Mesenchymal stem cell (in vitro differentiated cells and primary cell): ENCODE data around the gene ERBB2.

Experiments used
- DNase-seq: peaks from one replicate; pipeline ENCODE4 v3.0.0-alpha.2; 2013
- H2AFZ ChIP-seq: one replicate; pipeline ENCODE4 v1.6.1; 2013; ENCODE audit warnings: low read depth, mild to moderate bottlenecking, control low read depth, inconsistent platforms, low read length, moderate library complexity
- H2AK5ac ChIP-seq: 2 replicates; pipeline ENCODE4 v1.6.1; 2013; ENCODE audit warnings: low read length, moderate library complexity, mild to moderate bottlenecking, inconsistent platforms; ENCODE audit not compliant: severe bottlenecking
- H2BK120ac ChIP-seq: one replicate; pipeline ENCODE4 v1.6.1; 2013; ENCODE audit warnings: low read depth, mild to moderate bottlenecking, inconsistent platforms, low read length, moderate library complexity
- H2BK12ac ChIP-seq, 2 experiments: one replicate each; pipeline ENCODE4 v1.6.1; 2013; ENCODE audit warnings: inconsistent platforms in 2 of 2, low read length in 2 of 2, mild to moderate bottlenecking in 2 of 2, moderate library complexity in 2 of 2, control low read depth in 1 of 2
- H2BK15ac ChIP-seq: one replicate; pipeline ENCODE4 v1.6.1; 2013; ENCODE audit warnings: mild to moderate bottlenecking, low read depth, inconsistent platforms; ENCODE audit not compliant: poor library complexity, severe bottlenecking
- H2BK5ac ChIP-seq: 2 replicates; pipeline ENCODE4 v1.6.1; 2013; ENCODE audit warnings: low read depth, mild to moderate bottlenecking, low read length, control low read depth, inconsistent platforms; ENCODE audit not compliant: poor library complexity, severe bottlenecking
- H3K14ac ChIP-seq, 2 experiments: one replicate each; pipeline ENCODE4 v1.6.1; 2013; ENCODE audit warnings: inconsistent platforms in 2 of 2, low read length in 2 of 2, control low read depth in 1 of 2, mild to moderate bottlenecking in 1 of 2, moderate library complexity in 1 of 2
- H3K18ac ChIP-seq, 2 experiments: one replicate each; pipeline ENCODE4 v1.6.1; 2013; ENCODE audit warnings: inconsistent platforms in 2 of 2, low read length in 2 of 2, control low read depth in 1 of 2, low read depth in 1 of 2, mild to moderate bottlenecking in 1 of 2
- H3K23ac ChIP-seq, 2 experiments: one replicate each; pipeline ENCODE4 v1.6.1; 2013; ENCODE audit warnings: inconsistent platforms in 2 of 2, low read length in 2 of 2, mild to moderate bottlenecking in 2 of 2, moderate library complexity in 2 of 2, control low read depth in 1 of 2
- H3K27ac ChIP-seq: 2 replicates; pipeline ENCODE4 v1.5.1; 2013; ENCODE audit warnings: mild to moderate bottlenecking, moderate library complexity, low read length, control low read depth, inconsistent platforms; ENCODE audit not compliant: poor library complexity, severe bottlenecking
- H3K27me3 ChIP-seq, 2 experiments: 2 replicates each; pipeline versions ENCODE4 v1.6.1 to v1.7.0; 2013; ENCODE audit warnings: low read length in 2 of 2, mild to moderate bottlenecking in 2 of 2, moderate library complexity in 2 of 2, control low read depth in 1 of 2, inconsistent platforms in 1 of 2; ENCODE audit not compliant: control insufficient read depth in 1 of 2, insufficient read depth in 1 of 2
- H3K36me3 ChIP-seq, 2 experiments: 2 replicates each; pipeline versions ENCODE4 v1.6.1 to v1.7.0; 2013; ENCODE audit warnings: low read length in 2 of 2, control low read depth in 1 of 2, inconsistent platforms in 1 of 2, low read depth in 1 of 2, mild to moderate bottlenecking in 1 of 2; ENCODE audit not compliant: insufficient read depth in 2 of 2, control insufficient read depth in 1 of 2
- H3K4ac ChIP-seq, 2 experiments: one replicate each; pipeline ENCODE4 v1.6.1; 2013; ENCODE audit warnings: inconsistent platforms in 2 of 2, low read length in 2 of 2, mild to moderate bottlenecking in 2 of 2, moderate library complexity in 2 of 2, control low read depth in 1 of 2, low read depth in 1 of 2
- H3K4me1 ChIP-seq: 2 replicates; pipeline ENCODE4 v1.6.1; 2013; ENCODE audit warnings: low read depth, low read length, control low read depth; ENCODE audit not compliant: control insufficient read depth, insufficient read depth
- H3K4me2 ChIP-seq: 2 replicates; pipeline ENCODE4 v1.6.1; 2013; ENCODE audit warnings: low read length, mild to moderate bottlenecking, inconsistent platforms; ENCODE audit not compliant: poor library complexity, severe bottlenecking
- H3K4me3 ChIP-seq, 2 experiments: 2 replicates each; pipeline versions ENCODE4 v1.5.1 to v1.7.0; 2013; ENCODE audit warnings: low read length in 2 of 2, mild to moderate bottlenecking in 2 of 2, control low read depth in 1 of 2, low read depth in 1 of 2; ENCODE audit not compliant: insufficient read depth in 1 of 2
- H3K79me1 ChIP-seq: replicated peaks from 2 replicates; pipeline ENCODE4 v1.6.1; 2013; ENCODE audit warnings: mild to moderate bottlenecking, control low read depth, low read length, inconsistent platforms; ENCODE audit not compliant: poor library complexity, severe bottlenecking
- H3K9ac ChIP-seq: 2 replicates; pipeline ENCODE4 v1.7.0; 2013; ENCODE audit warnings: mild to moderate bottlenecking, low read length, moderate library complexity
- H3K9me3 ChIP-seq: 2 replicates; pipeline ENCODE4 v1.7.0; 2013; ENCODE audit warnings: mild to moderate bottlenecking, low read length; ENCODE audit not compliant: control insufficient read depth
- H4K8ac ChIP-seq: one replicate; pipeline ENCODE4 v1.6.1; 2013; ENCODE audit warnings: inconsistent platforms, mild to moderate bottlenecking, low read length, moderate library complexity
- H4K91ac ChIP-seq: one replicate; pipeline ENCODE4 v1.6.1; 2013; ENCODE audit warnings: mild to moderate bottlenecking, low read length, inconsistent platforms
- WGBS: methylation state at CpG from one replicate; pipeline ENCODE4 v1.1.7; 2013; ENCODE audit warnings: mixed read lengths; 5-methylcytosine and 5-hydroxymethylcytosine counted together

The ERBB2 gene

DNA sequence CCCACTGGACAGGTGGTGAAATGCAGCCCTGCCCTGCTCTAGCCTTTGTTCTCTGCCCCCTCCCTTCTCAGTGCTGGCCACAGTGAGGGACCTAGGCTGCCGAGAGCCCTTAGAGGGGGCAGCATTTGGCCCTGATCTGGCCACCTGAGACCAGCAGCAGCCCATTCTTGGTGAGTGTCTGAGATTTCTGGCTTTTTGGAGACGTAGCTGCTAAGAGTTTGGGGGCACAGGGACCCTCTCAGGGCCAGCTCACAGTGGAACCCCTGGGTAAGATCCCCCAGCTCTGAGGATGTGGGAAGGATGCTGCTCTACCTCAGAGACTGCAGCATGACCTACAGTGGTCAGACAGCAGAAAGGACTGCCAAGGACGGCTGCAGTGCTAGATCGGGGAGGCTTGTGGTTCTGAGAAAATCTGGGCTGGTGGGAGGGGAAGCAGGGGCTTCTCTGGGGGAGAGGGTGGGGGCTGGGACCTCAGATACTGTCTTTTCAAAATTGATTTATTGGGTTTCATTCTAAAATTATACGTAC is 51.2 kb downstream of the ERBB2 start:
- Histone ChIP-seq H3K4ac (no peak overlapping the region), H3K4me2 (no peak overlapping the region), H2AK5ac (no peak overlapping the region), H3K79me1 (no peaks in the 10 kb centered on the region), H3K9me3 (no peaks in the 10 kb centered on the region), H2AFZ (no peak overlapping the region), H2BK5ac (no peak overlapping the region), H3K36me3 (peaks cover 0 to 18% of the 10 kb centered on the region in 2 experiments), H3K18ac (no peak overlapping the region), H3K14ac (no peak overlapping the region), H2BK12ac (no peak overlapping the region), H4K8ac (no peak overlapping the region), H3K27me3 (peaks cover 0 to 3% of the 10 kb centered on the region in 2 experiments), H3K23ac (no peak overlapping the region), H2BK120ac (no peak overlapping the region), H3K9ac (no peak overlapping the region), H2BK15ac (no peak overlapping the region), H4K91ac (no peak overlapping the region), H3K4me1 (peaks cover 41% of the 10 kb centered on the region), H3K27ac (no peak overlapping the region), H3K4me3 (no peak overlapping the region)
- DNase-seq: no peak
- WGBS: 76% methylated on average over 5 of the region's 5 CpGs

DNA sequence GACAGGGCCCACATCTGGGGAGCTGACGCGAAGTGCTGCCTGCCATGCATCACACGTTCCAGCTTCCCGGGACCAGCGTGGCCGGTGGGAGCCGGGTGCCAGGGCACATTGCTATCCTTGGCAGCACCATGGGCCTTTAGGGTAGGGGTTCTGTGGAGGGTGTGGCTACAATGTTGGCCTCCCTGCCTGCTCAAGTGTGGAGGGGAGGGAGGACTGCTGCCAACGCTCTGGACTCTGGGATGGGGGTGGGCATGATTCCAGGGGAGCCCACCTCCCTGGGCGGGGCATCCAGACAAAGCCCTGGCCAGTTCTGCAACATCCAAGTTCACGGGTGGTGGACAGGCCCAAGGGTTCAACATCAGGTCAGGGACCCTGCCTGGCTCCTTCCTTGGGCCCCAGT is 51.8 kb downstream of the ERBB2 start:
- 82% methylated on average over 9 of the region's 10 CpGs for WGBS

DNA sequence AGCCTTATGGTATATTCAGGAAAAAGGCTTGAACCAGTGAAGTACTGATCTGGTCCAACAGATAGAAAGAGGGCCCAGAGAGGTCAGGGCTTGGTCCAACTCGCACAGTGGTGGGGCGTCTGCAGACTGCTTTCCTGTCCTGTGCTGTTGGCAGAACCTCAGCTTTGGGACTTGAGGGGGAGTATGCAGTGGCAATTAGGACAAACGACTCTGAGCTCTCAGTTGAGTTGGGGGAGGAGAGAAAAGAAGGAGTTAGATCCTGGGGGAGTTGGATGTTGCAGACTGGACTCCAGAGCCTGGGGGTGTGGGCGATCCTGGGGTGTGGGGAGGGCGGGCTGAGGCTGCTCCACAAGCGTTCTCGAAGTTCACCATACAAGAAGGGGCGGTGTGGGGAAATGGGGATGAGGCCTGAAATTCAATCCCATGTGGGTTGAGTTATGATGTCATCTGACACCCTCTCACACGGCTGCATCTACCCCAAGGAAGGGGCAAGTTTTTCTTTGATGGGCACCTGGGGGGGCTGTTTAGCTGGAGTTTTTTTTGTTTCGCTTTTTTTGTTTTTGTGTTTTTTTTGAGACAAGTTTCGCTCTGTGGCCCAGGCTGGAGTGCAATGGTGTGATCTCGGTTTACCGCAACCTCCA is 52.5 kb downstream of the ERBB2 start:
- Histone ChIP-seq H2BK120ac (no peak overlapping the region), H3K4me2 (no peak overlapping the region), H3K4me1 (peaks cover 43% of the 10 kb centered on the region), H2BK5ac (no peak overlapping the region), H3K79me1 (no peaks in the 10 kb centered on the region), H4K8ac (no peak overlapping the region), H3K4ac (no peak overlapping the region), H2BK12ac (no peak overlapping the region), H3K4me3 (no peak overlapping the region), H4K91ac (no peak overlapping the region), H2BK15ac (no peak overlapping the region), H3K9me3 (no peaks in the 10 kb centered on the region), H3K9ac (no peak overlapping the region), H3K27me3 (peaks cover 0 to 6% of the 10 kb centered on the region in 2 experiments), H3K36me3 (peaks cover 0 to 5% of the 10 kb centered on the region in 2 experiments), H3K27ac (no peak overlapping the region), H3K23ac (no peak overlapping the region), H2AK5ac (no peak overlapping the region), H3K18ac (no peak overlapping the region), H3K14ac (no peak overlapping the region), H2AFZ (no peak overlapping the region)
- 79% methylated on average over 11 of the region's 13 CpGs for WGBS
- DNase-seq: no peak

More for the DNA sequence above, 51.8 kb downstream of the ERBB2 start:
- Histone ChIP-seq H3K23ac (no peak overlapping the region), H4K91ac (no peak overlapping the region), H3K27me3 (peaks cover 0 to 3% of the 10 kb centered on the region in 2 experiments), H3K27ac (no peak overlapping the region), H3K79me1 (no peaks in the 10 kb centered on the region), H2AK5ac (peak overlapping the region; percentile 23), H2BK5ac (no peak overlapping the region), H3K36me3 (peaks cover 0 to 12% of the 10 kb centered on the region in 2 experiments), H2AFZ (no peak overlapping the region), H4K8ac (no peak overlapping the region), H2BK12ac (no peak overlapping the region), H2BK15ac (no peak overlapping the region), H3K9ac (no peak overlapping the region), H3K4me1 (peaks cover 43% of the 10 kb centered on the region), H3K9me3 (no peaks in the 10 kb centered on the region), H3K4me2 (no peak overlapping the region), H3K4ac (no peak overlapping the region), H3K4me3 (no peak overlapping the region), H2BK120ac (peak overlapping the region; percentile 35), H3K18ac (no peak overlapping the region), H3K14ac (no peak overlapping the region)
- no peak for DNase-seq

- Histone ChIP-seq H3K9ac (peak overlapping the region; percentile 89), H2BK5ac (no peak overlapping the region), H4K91ac (peak overlapping the region; percentile 74), H2BK12ac (peak overlapping the region; percentile 7 to 56), H2BK15ac (peak overlapping the region; percentile 89), H3K14ac (peak overlapping the region in 1 of 2 experiments; percentile 31), H3K4me3 (peak overlapping the region; percentile 60 to 83), H2BK120ac (peak overlapping the region; percentile 55), H3K27ac (no peak overlapping the region), H3K79me1 (no peaks in the 10 kb centered on the region), H3K18ac (peak overlapping the region; percentile 98 to 99), H3K9me3 (no peaks in the 10 kb centered on the region), H2AFZ (peak overlapping the region; percentile 91), H4K8ac (peak overlapping the region; percentile 99), H3K36me3 (no peaks in the 10 kb centered on the region), H3K4ac (peak overlapping the region; percentile 12 to 96), H3K23ac (peak overlapping the region in 1 of 2 experiments; percentile 45), H2AK5ac (peak overlapping the region; percentile 5), H3K4me2 (peak overlapping the region; percentile 82), H3K4me1 (peaks cover 43% of the 10 kb centered on the region), H3K27me3 (peaks cover 0 to 14% of the 10 kb centered on the region in 2 experiments)
- no peak for DNase-seq
- WGBS: 21% methylated on average over 28 of the region's 55 CpGs
Observed at GRCh38 chr17:39753514-39754160, 53.8 kb downstream of the ERBB2 start.
